Adrenal gland (tissue), 5 donors: ENCODE measurements around the gene GPC5.

Source experiments
- POLR2A ChIP-seq, 2 donors: fragments of 450-650 bp; IDR thresholded peaks; one replicate each; pipeline ENCODE4 v1.6.1; 2017; ENCODE audit warnings: antibody characterized with exemption in 2 of 2, mild to moderate bottlenecking in 2 of 2, moderate library complexity in 1 of 2
- TF ChIP-seq, protein P1 (sequence below), 6 experiments: fragments of 450-650 bp in 4 of 6; fragments of 200-600 bp in 2 of 6; sonication (generic) in 1 of 6; IDR thresholded peaks; 1 replicate in 5 of 6; 2 replicates in 1 of 6; pipeline versions ENCODE4 v1.5.1 to v1.8.0; 2016 to 2021; ENCODE audit warnings: antibody characterized with exemption in 6 of 6, mild to moderate bottlenecking in 2 of 6, moderate library complexity in 1 of 6
- donor health status: DM: no; HTN: no; CAD: no.

DNA sequence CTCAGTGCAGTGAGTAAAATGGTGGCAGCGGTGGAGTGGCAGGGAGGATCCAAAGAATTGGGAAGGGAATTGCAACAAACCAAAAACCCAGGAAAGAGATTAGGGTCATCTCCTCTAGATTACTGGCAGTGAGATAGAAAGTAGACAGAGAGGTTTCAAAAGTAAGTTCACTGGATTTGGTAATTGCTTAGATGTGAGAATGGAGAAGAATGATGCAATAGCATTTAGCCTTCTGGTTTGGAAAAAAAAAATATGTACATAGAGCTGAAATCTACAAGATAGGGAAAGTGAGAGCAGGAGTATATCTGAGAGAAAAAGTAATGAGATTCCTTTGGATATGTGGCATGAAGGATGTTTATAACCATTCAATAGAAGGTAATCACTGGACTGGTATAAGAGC is 1345.6 kb downstream of the GPC5 start:
- TF ChIP-seq, protein P1, sequence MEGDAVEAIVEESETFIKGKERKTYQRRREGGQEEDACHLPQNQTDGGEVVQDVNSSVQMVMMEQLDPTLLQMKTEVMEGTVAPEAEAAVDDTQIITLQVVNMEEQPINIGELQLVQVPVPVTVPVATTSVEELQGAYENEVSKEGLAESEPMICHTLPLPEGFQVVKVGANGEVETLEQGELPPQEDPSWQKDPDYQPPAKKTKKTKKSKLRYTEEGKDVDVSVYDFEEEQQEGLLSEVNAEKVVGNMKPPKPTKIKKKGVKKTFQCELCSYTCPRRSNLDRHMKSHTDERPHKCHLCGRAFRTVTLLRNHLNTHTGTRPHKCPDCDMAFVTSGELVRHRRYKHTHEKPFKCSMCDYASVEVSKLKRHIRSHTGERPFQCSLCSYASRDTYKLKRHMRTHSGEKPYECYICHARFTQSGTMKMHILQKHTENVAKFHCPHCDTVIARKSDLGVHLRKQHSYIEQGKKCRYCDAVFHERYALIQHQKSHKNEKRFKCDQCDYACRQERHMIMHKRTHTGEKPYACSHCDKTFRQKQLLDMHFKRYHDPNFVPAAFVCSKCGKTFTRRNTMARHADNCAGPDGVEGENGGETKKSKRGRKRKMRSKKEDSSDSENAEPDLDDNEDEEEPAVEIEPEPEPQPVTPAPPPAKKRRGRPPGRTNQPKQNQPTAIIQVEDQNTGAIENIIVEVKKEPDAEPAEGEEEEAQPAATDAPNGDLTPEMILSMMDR (IDR thresholded peaks at IDR 0.05): no peak
- TF ChIP-seq POLR2A (IDR thresholded peaks at IDR 0.05): no peak
